HG03159 (cell line): ENCODE measurements around the gene C2orf69.
"Not testable (repeated sequence)": the region's sequence is repeated elsewhere in the genome, so short reads cannot be mapped to it uniquely, and the experiment has no call there.

ENCODE experiments used
- ATAC-seq: cut with Tn5 transposase; IDR thresholded peaks from one replicate; pipeline ENCODE4 v1.9.1; 2021; ENCODE audit warnings: mild to moderate bottlenecking, moderate library complexity; ENCODE audit not compliant: unreplicated experiment

C2orf69 gene

DNA sequence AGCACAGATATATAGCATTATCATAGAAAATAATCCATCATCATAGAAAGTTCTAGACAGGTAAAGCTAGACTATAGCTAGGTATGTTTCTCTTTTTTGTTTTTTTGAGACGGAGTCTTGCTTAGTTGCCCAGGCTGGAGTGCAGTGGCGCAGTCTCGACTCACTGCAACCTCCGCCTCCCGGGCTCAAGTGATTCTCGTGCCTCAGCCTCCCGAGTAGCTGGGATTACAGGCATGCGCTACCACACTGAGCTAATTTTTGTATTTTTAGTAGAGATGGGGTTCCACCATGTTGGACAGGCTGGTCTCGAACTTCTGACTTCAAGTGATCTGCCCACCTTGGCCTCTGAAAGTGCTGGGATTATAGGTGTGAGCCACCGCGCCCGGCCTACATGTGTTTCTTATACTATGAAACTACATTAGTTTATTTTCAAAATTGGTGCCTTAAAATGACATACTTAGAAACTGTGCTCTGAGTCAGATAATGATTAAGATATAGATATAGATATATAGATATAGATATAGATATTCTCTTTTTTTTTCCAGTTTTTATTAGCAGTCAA lies 1.5 kb downstream of the C2orf69 start:
- not testable (repeated sequence) for ATAC-seq

DNA sequence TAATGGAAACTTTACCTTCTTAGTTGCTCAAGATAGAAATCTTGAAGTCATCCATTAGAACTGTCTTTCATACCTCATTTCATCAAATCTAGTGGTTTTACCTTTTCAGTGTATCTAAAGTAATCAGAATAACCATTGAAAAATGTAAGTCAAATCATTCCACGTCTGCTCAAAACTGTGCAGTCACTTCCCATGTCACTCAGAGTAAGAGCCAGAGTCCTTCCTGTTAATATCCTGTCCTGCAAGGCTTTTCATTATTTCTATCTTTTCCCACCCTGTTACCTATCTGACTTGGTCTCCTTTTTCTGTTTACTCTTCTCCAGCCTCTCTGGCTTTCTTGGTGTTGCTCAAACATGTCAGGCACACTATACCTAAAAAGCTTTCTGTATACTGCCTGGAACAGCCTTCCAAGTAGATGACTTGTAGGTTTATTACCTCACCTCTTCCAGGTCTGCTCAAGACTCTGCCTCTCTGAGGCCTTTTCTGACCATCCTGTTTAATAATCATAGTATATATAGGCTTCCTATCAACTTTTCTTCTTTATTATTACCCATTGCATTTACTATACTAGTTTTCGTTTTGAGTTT lies 3.4 kb downstream of the C2orf69 start:
- no peak for ATAC-seq

DNA sequence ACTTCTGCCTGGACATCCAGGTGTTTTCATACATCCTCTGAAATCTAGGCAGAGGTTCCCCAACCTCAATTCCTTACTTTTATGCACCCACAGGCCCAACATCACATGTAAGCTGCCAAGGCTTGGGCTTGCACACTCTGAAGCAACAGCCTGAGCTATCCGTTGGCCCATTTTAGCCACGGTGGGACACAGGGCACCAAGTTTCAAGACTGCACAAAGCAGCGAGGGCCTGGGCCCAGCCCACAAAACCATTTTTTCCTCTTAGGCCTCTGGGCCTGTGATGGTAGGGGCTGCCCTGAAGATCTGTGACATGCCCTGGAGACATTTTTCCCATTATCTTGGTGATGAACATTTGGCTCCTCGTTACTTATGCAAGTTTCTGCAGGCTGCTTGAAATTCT lies 5.9 kb downstream of the C2orf69 start:
- no peak for ATAC-seq

DNA sequence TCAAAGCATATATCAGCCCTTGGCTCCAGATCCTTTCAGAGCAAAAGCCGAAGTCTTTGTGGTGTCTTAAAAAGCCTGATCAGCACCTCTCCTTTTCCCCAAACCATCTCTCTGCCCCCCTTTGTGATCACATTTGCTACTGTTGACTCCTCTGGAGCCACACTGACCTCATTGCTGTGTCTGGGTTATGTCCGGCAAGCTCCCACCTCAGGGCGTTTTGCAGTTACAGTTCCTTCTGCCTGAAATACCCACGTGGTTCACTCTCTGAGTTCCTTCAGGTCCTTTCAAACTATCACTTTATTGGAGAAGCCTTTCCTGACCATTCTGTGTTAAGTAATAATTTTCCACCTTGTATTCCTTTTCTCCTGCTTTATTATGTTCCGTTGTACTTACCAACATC lies 11.8 kb downstream of the C2orf69 start:
- ATAC-seq: no peak

- ATAC-seq: no peak
These were observed 12.8 kb downstream of the C2orf69 start for GRCh38 chr2:199923924-199924323.

- ATAC-seq: no peak
These were observed 15.7 kb downstream of the C2orf69 start for GRCh38 chr2:199926806-199927205.

DNA sequence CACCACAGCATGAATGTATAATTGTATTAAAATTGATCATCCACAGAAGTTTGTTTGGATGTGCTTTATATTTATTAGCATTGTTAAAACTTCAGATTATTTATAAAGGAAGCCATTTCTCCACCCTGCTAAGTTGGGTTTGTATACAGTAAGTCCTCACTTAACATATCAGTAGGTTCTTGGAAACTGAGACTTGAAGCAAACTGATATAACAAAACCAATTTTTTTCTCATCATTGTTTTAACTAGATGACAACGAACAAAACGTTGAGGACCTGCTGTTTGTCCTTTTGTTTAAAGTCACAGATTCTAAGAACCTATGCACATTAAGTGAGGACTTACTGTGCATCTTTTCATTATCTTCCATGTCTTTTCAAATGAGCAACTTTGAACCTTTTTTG lies 17.1 kb downstream of the C2orf69 start:
- ATAC-seq: no peak

DNA sequence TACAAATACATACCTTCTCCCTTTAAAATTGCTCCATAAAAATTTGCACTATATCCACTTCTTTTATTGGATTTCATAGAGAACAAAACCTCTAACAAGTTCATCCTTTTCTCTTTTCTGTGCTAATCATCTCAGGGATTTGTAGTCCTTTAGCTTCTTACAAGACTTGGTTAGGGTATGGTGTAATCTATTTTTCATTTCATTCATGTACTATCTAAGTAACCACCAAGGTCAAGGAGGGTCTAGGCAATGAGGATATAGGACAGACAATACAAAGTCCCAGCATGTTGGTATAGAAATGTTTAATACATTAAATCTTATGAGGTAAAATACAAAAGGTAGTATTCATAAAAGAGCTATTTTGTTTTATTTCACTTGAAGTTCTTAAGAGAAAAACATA lies 17.5 kb downstream of the C2orf69 start:
- ATAC-seq: no peak

DNA sequence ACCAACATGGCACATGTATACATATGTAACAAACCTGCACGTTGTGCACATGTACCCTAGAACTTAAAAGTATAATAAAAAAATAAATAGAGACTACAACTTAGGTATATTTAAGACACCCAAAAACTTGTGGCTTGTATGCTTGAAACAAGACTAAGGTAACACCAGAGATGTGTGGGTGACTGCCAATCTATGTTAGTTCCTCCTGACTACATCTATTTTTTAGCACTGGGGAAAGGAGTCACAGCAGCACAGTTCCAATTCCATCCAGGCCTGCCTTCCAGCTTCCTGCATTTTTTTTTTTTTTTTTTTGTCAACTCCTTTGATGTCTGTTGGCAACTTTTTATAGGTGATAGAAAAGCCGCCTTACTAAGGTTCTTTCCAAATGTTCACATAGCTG lies 18.2 kb downstream of the C2orf69 start:
- no peak for ATAC-seq

- no peak for ATAC-seq
These were observed 21.3 kb downstream of the C2orf69 start for GRCh38 chr2:199932312-199932855.

- ATAC-seq: no peak
These were observed 22.4 kb downstream of the C2orf69 start for GRCh38 chr2:199933466-199933865.

- no peak for ATAC-seq
These were observed 25.5 kb downstream of the C2orf69 start for GRCh38 chr2:199936554-199936953.

- peak; percentile 68 for ATAC-seq
These were observed 29.3 kb downstream of the C2orf69 start for GRCh38 chr2:199940373-199940772.

GRCh38 chr2:199943373-199943772 lies 32.3 kb downstream of the C2orf69 start:
- no peak for ATAC-seq

DNA sequence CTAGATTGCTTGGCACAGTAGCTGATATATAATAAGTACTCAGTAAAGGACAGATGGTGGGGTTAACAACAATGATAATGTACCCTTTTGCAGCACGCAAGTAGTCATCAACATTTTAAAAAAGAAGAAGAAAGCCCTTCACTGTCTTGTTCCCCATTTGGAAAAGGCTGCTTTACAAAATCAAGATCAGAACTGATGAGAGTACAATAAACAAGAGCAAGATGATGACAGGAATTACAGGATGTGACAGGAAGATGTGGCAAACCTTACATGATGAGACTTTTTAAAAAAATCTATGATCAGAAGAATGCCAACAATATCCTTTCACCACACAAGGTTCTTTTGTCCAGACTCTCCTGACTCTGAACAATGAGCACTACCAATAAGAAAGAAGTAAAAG lies 35.1 kb downstream of the C2orf69 start:
- no peak for ATAC-seq

DNA sequence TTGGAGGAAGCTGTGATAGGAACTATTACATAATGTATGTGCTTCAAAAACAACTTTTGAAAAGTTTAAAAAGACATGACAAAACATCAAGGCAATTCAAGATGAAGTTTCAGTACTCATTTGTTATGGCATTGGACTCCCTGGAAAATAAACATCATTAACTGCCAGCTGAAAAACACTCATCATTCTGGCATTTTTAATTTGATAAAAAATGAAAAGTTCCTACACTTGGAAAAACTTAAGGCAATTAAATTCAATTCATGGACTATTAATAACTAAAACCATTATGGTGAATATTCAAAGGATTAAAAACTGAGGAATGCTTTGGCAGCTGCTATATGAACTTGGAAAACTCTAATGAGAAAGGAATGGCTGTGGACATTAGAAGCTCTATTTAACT lies 35.7 kb downstream of the C2orf69 start:
- no peak for ATAC-seq

GRCh38 chr2:199950396-199950795 lies 39.3 kb downstream of the C2orf69 start:
- no peak for ATAC-seq

- no peak for ATAC-seq
These were observed 39.9 kb downstream of the C2orf69 start for GRCh38 chr2:199951023-199951422.

DNA sequence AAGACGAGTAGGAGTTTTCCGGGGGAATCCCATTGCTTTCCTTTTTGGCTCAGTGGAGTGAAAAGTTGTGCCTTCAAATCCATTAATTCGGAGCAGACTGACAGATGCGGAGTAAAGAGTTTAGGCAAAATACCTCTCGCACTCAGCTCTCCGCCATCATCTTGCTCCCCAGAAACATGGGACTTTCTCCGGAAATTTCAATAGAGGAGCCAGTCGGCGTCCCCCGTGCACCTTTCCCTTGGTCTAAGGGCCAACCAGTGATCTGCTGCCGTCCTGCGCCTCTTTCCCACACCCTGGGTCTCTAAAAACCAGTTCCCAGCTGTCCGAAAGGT lies 43.9 kb downstream of the C2orf69 start:
- ATAC-seq: peak; percentile 41

DNA sequence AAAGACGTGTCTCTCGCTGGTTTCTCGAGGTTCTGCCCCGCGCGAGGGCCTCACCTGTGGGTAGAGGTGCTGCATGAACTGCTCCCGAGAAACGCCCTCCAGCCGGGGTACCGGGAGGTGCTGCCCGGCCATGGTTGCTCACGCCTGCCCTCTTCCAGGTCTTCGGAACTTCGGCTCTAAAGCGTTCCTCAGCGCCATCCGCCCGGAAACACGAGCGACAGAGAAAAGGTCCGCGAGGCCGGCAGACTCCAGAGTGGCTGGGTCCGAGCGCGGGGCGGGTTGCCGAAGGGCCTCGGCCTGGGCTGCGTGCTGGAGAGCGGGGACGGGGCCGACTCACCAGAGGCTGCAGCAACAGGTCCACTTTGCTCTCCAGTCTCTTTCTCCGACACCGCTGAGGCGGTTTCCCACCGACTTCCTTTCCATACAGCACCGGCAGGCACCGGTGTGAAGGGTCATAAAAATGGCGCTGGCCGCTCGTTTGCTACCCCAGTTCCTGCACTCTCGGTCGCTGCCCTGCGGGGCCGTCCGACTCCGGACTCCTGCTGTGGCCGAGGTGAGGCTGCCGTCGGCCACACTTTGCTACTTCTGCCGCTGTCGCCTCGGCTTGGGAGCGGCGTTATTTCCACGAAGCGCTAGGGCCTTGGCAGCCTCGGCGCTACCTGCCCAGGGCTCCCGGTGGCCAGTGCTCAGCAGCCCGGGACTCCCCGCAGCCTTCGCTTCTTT lies 44.4 kb downstream of the C2orf69 start, which contains the start of the genes MAIP1 and TYW5:
MAIP1 (plus strand) TSS at position 244 of the 723 bp plus-strand sequence; CDS start at position 461, 217 bp downstream.
TYW5 (minus strand) TSS at position 153 of the 723 bp plus-strand sequence; CDS start at position 132, 21 bp downstream.
- peak; percentile 84 for ATAC-seq

GRCh38 chr2:199956062-199956380 lies 44.9 kb downstream of the C2orf69 start:
- peak; percentile 2 for ATAC-seq

DNA sequence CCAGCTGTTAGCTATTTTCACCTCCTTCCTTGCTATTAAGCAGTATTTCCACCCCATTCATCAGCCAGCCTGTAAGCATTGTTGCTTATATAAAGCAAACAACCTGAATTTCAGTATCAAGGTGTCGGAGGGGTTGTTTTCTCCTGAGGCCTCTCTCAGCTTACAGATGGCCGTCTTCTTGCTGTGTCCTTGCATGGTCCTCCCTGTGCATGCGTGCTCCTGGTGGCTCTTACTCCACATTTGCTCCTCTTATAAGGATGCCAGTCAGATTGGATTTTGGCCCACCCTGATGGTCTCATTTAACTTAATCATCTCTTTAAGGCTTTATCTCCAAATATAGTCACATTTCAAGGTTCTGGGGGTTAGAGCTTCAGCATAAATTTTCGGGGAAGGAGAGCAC lies 46.9 kb downstream of the C2orf69 start:
- no peak for ATAC-seq
